H1 (cell line): ENCODE measurements around the gene PPP1R14B. TPM values are rescaled to one million over a fixed set of nuclear protein-coding genes. Genes with fewer than 3 reads are reported as not detected.
A peak's percentile ranks its signal among the peaks of the same experiment; 100 is the strongest.

Source experiments
- BACH1 ChIP-seq: IDR thresholded peaks from 2 replicates; pipeline ENCODE4 v1.6.1; 2012; ENCODE audit warnings: low read length, improper control_type of control experiment
- CBX5 ChIP-seq: fragments of 300-800, 300-1000 bp; sonication (generic); IDR thresholded peaks from 2 replicates; pipeline ENCODE4 v1.7.1; 2016; ENCODE audit warnings: antibody characterized with exemption, low read length, low read depth
- EGR1 ChIP-seq: IDR thresholded peaks from 2 replicates; pipeline ENCODE4 v1.6.1; 2011; ENCODE audit warnings: low read depth, low read length, borderline replicate concordance
- HDAC2 ChIP-seq, 2 experiments: fragments of 300-600 bp in 1 of 2; sonication (generic) in 1 of 2; IDR thresholded peaks; 2 replicates each; pipeline ENCODE4 v1.6.1; 2011 to 2012; ENCODE audit warnings: low read depth in 2 of 2, low read length in 2 of 2, mild to moderate bottlenecking in 2 of 2, moderate library complexity in 2 of 2, borderline replicate concordance in 1 of 2, inconsistent platforms in 1 of 2
- HDAC6 ChIP-seq: IDR thresholded peaks from one replicate; pipeline ENCODE4 v1.7.1; 2012; ENCODE audit warnings: low read depth, mild to moderate bottlenecking, inconsistent platforms, low read length, moderate library complexity
- JUND ChIP-seq: IDR thresholded peaks from 2 replicates; pipeline ENCODE4 v1.6.1; 2011; ENCODE audit warnings: mild to moderate bottlenecking, improper control_type of control experiment, low read length
- MAX ChIP-seq: IDR thresholded peaks from 2 replicates; pipeline ENCODE4 v1.6.1; 2012; ENCODE audit warnings: inconsistent platforms
- NRF1 ChIP-seq: IDR thresholded peaks from 2 replicates; pipeline ENCODE4 v1.6.1; 2011; ENCODE audit warnings: mild to moderate bottlenecking, low read depth, low read length, improper control_type of control experiment
- PHF8 ChIP-seq: fragments of 200-600 bp; sonication (generic); conservative IDR thresholded peaks from 2 replicates; pipeline ENCODE4 v1.7.1; 2012; ENCODE audit warnings: low read depth, mild to moderate bottlenecking, inconsistent platforms, low read length, moderate library complexity
- POLR2A ChIP-seq, 2 experiments: IDR thresholded peaks; 1 replicate in 1 of 2; 2 replicates in 1 of 2; pipeline ENCODE4 v1.6.1; 2011; ENCODE audit warnings: low read depth in 2 of 2, low read length in 2 of 2, mild to moderate bottlenecking in 2 of 2; ENCODE audit errors: control extremely low read depth in 1 of 2
- POLR2AphosphoS5 ChIP-seq: IDR thresholded peaks from 2 replicates; pipeline ENCODE4 v1.6.1; 2011; ENCODE audit warnings: low read depth, low read length
- SIX5 ChIP-seq: IDR thresholded peaks from 2 replicates; pipeline ENCODE4 v1.6.1; 2011; ENCODE audit warnings: mild to moderate bottlenecking, low read depth, low read length
- SP1 ChIP-seq: IDR thresholded peaks from 2 replicates; pipeline ENCODE4 v1.6.1; 2011; ENCODE audit warnings: low read depth, low read length
- SP2 ChIP-seq: IDR thresholded peaks from 2 replicates; pipeline ENCODE4 v1.6.1; 2012; ENCODE audit warnings: mild to moderate bottlenecking, low read length, inconsistent platforms
- TAF1 ChIP-seq: IDR thresholded peaks from 2 replicates; pipeline ENCODE4 v1.6.1; 2011; ENCODE audit warnings: mild to moderate bottlenecking, low read depth, low read length
- TAF7 ChIP-seq: optimal IDR thresholded peaks from 2 replicates; pipeline ENCODE3; 2011; ENCODE audit warnings: low read depth, mild to moderate bottlenecking, inconsistent platforms, low read length, moderate library complexity, borderline replicate concordance
- TBP ChIP-seq: IDR thresholded peaks from 2 replicates; pipeline ENCODE4 v1.6.1; 2011; ENCODE audit warnings: low read depth, low read length, improper control_type of control experiment
- polyA plus RNA-seq, 7 experiments: library from polyadenylated mRNA; depleted of rRNA in 3 of 7; stranded (reverse) in 5 of 7; unstranded in 2 of 7; fragments of >200 nt in 5 of 7; fragments of 200-250 nt in 2 of 7; gene quantifications; 1 replicate in 5 of 7; 2 replicates in 1 of 7; 4 replicates in 1 of 7; pipeline versions ENCODE4 v1.2.1 to v1.2.3, GENCODE V29; 2011 to 2013; ENCODE audit warnings: missing spikeins in 2 of 7, mixed read lengths in 2 of 7
- total RNA-seq: library from RNA; stranded (reverse); fragmentation: NEBNext Ultra II Directional; extraction: Animal tissue kit (Norgen Biotek cat#: 25700); gene quantifications from 2 replicates; pipeline ENCODE4 v1.2.1, GENCODE V29; 2021

Gene PPP1R14B
- total and polyA plus RNA-seq, 2 of the 8 experiments (the other 6 are each of a cell fraction or from before 2014, with no cell fraction given): 265 to 419 TPM

- TF ChIP-seq TAF7: no peak
- peak; percentile 62; the same call in 1 of the 2 replicates for TF ChIP-seq SP1
- no peak for TF ChIP-seq HDAC6
- peak in 1 of 2 experiments; percentile 63; a peak in 1 of 3 replicates for TF ChIP-seq POLR2A (IDR thresholded peaks at IDR 0.05; ENCODE audit: control extremely low read depth in 1 of 2, low read depth in 2 of 2, low read length in 2 of 2)
- TF ChIP-seq HDAC2 (IDR thresholded peaks at IDR 0.05; ENCODE audit: borderline replicate concordance in 1 of 2, low read depth in 2 of 2, low read length in 2 of 2): peak in 1 of 2 experiments; percentile 32; a peak in 1 of 4 replicates
- TF ChIP-seq BACH1: 0 out of 2 replicates have a peak, but pooled peaks have one; percentile 33
- no peak for TF ChIP-seq TAF1
- no peak for TF ChIP-seq NRF1
- TF ChIP-seq POLR2AphosphoS5: no peak
- peak; percentile 30; the same call in 1 of the 2 replicates for TF ChIP-seq TBP
- TF ChIP-seq SP2: no peak
- TF ChIP-seq JUND: no peak
- no peak for TF ChIP-seq MAX
- TF ChIP-seq SIX5: no peak
- no peak for TF ChIP-seq CBX5
- no peak; the same call in 1 of the 2 replicates for TF ChIP-seq EGR1
- 0 out of 2 replicates have a peak, but pooled peaks have one; percentile 9 for TF ChIP-seq PHF8
Observed at GRCh38 chr11:64230171-64230984, 16.4 kb downstream of the PPP1R14B start, which contains the start of gene DNAJC4 (continued).
